Activated T-helper 17 cell treated with anti-CD3 and anti-CD28 coated beads, Interleukin-2, amount 50 U/mL, for 72 hours (primary cell): ENCODE results near the gene TPSAB1. TPM values are rescaled to one million over a fixed set of nuclear protein-coding genes. Genes with fewer than 3 reads are reported as not detected.
A peak's percentile ranks its signal among the peaks of the same experiment; 100 is the strongest.
"Not testable (repeated sequence)": the region's sequence is repeated elsewhere in the genome, so short reads cannot be mapped to it uniquely, and the experiment has no call there.

Experiments used
- ATAC-seq: fragments of 150-1000 bp; cut with Tn5 transposase; replicated peaks from 2 replicates; pipeline ENCODE4 v1.10.0; 2021; ENCODE audit warnings: mild to moderate bottlenecking, moderate library complexity
- H3K27ac Mint-ChIP-seq: one replicate; pipeline ENCODE4 v1.8.0; 2022; ENCODE audit warnings: mixed read lengths
- H3K27me3 Mint-ChIP-seq: one replicate; pipeline ENCODE4 v1.8.0; 2022; ENCODE audit warnings: mixed read lengths
- H3K36me3 Mint-ChIP-seq: one replicate; pipeline ENCODE4 v1.8.0; 2022; ENCODE audit warnings: low read depth, mild to moderate bottlenecking, mixed read lengths
- H3K4me1 Mint-ChIP-seq: one replicate; pipeline ENCODE4 v1.8.0; 2022; ENCODE audit warnings: mixed read lengths
- H3K4me3 Mint-ChIP-seq: one replicate; pipeline ENCODE4 v1.8.0; 2022; ENCODE audit warnings: mild to moderate bottlenecking, mixed read lengths
- H3K9me3 Mint-ChIP-seq: one replicate; pipeline ENCODE4 v1.8.0; 2022; ENCODE audit warnings: mixed read lengths
- total RNA-seq, 2 donors: library from RNA; stranded (reverse); gene quantifications; one replicate each; pipeline ENCODE4 v1.2.3, GENCODE V29; 2022

The TPSAB1 gene
- total RNA-seq, 2 donors from 2014 or later: 0.29 to 0.32 TPM

DNA sequence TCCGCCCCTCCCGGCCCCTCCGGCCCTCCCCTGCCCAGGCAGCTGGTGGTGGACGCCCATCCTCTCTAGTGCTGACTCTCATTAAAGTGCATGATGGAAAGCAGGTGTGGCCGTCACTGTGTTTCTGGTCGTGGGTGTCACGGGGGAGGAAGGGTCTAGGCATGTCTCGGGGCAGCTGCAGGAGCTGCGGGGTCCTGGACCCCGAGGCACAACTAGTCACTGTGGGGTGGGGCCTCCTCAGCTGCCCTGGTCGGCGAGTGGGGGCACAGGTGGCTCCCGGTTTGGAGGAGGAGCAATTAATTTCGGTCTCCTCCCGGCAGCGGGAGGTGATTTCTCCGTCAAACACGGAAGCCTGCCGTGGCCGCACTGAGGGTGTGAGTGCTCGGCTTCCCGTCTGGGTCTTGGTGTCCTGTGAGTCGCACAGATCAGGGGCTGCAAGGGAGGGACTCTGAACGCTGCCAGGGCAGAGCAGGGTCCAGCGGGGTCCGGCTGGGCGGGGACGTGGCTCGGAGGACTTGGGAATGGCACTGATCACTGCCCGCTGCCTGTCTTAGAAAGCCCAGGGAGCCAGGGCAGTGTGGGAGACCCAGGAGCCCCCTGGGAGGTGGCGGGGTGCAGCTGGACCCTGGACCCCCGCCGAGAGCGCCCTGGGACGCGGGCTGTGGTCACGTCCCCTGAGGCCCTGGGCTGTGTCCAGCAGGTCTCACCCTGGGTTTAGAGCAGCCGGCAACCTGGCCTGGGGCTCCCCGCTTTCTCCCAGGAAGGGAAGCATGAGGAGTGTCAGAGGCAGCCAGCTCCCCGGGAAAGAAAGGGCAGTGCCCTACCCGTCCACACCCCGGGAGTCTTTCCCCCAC lies 18.6 kb downstream of the TPSAB1 start:
- H3K27ac Mint-ChIP-seq: no peak overlapping the region
- H3K4me3 Mint-ChIP-seq: peak overlapping the region; percentile 51
- H3K36me3 Mint-ChIP-seq: no peaks in the 10 kb centered on the region
- peaks cover 14% of the 10 kb centered on the region for H3K27me3 Mint-ChIP-seq
- peaks cover under 1% of the 10 kb centered on the region for H3K9me3 Mint-ChIP-seq
- no peak for ATAC-seq
- H3K4me1 Mint-ChIP-seq: no peaks in the 10 kb centered on the region

DNA sequence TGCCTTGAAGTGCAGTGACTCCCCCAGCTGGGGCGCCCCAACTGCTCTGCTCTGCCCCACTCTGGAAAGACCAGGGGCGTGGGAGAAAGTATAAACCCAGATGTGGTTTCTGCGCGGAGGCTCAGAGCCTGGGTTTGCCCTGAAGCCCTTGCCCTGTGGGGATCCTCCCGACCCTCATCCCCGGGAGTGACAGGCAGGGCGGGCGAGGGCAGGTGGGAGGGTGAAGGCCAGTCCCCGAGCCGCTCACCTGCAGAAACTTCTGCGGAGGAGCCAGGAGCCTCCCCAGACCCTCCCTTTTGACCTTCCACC lies 19.2 kb downstream of the TPSAB1 start:
- H3K9me3 Mint-ChIP-seq: peaks cover 6% of the 10 kb centered on the region
- ATAC-seq: no peak
- H3K27ac Mint-ChIP-seq: no peak overlapping the region
- peaks cover 14% of the 10 kb centered on the region for H3K27me3 Mint-ChIP-seq
- no peaks in the 10 kb centered on the region for H3K36me3 Mint-ChIP-seq
- peaks cover 4% of the 10 kb centered on the region for H3K4me1 Mint-ChIP-seq
- H3K4me3 Mint-ChIP-seq: no peak overlapping the region

DNA sequence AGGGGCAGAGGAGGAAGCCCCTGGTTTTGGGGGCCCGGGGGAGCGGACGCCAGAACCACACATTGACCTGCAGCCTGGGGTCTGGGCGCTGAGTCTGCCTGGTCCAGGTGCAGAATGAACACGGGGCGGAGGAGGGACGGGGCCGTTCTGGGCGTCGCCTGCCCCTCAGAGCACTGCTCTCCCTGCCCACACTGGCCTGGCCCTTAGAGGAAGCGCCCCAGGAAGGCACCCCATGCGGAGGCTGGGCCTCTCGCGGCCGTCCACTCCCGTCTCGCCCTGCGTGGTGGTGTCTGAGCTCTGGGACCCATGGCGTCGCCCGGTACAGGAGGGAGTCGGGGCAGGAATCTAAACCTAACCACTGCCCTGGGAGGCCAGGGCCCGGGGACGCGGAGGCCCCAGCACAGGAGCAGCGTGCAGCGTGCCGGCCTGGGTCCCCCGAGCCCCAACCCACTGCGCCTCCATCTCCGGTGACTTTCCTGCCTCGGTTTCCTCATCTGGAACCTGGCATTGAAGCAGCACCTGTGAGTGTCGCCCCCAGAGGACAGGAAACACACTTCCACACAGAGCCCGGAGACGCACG lies 19.7 kb downstream of the TPSAB1 start:
- H3K9me3 Mint-ChIP-seq: peaks cover 7% of the 10 kb centered on the region
- H3K4me3 Mint-ChIP-seq: peak overlapping the region; percentile 45
- H3K27me3 Mint-ChIP-seq: peaks cover 14% of the 10 kb centered on the region
- ATAC-seq: no peak
- peaks cover 4% of the 10 kb centered on the region for H3K4me1 Mint-ChIP-seq
- H3K27ac Mint-ChIP-seq: no peak overlapping the region
- H3K36me3 Mint-ChIP-seq: no peaks in the 10 kb centered on the region

DNA sequence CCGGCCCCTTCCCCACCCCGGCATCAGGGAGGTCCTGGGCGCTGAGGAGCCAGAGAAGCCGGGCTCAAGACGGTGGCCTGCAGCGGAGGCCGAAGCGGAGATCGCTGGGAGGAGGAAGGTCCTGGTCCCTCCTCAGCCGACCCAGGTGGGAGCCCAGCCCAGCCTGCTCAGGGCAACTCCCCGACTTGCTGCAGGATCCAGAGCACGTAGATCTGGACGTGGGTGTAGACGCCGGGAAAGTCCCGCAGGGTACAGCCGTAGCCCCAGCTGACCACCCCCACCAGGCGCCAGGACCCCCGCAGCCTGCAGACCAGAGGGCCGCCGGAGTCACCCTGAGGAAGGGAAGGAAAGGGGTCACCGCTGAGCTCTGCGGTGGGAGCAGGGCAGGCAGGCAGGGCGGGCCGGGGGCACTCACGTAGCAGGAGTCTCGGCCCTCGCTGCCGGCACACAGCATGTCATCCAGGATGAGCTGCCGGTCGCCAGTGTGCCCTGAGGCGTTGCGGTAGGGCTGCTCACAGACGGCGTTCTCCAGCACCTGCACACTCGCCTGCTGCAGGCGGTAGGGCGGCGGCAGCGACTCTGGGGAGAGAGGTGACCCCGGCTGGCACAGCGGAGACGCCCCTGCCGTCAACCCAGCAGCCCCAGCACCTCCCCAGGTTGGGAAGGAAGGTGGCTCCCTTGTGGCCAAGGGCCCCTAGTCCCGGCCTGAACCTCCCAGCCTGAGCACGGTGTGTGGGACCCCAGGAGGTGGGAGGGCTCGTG lies 20.8 kb downstream of the TPSAB1 start:
- Mint-ChIP-seq H3K4me3 (peak overlapping the region; percentile 45), H3K27ac (no peak overlapping the region), H3K36me3 (no peaks in the 10 kb centered on the region), H3K4me1 (peaks cover 4% of the 10 kb centered on the region), H3K27me3 (peaks cover 14% of the 10 kb centered on the region), H3K9me3 (peaks cover 7% of the 10 kb centered on the region)
- ATAC-seq: peak; percentile 80

DNA sequence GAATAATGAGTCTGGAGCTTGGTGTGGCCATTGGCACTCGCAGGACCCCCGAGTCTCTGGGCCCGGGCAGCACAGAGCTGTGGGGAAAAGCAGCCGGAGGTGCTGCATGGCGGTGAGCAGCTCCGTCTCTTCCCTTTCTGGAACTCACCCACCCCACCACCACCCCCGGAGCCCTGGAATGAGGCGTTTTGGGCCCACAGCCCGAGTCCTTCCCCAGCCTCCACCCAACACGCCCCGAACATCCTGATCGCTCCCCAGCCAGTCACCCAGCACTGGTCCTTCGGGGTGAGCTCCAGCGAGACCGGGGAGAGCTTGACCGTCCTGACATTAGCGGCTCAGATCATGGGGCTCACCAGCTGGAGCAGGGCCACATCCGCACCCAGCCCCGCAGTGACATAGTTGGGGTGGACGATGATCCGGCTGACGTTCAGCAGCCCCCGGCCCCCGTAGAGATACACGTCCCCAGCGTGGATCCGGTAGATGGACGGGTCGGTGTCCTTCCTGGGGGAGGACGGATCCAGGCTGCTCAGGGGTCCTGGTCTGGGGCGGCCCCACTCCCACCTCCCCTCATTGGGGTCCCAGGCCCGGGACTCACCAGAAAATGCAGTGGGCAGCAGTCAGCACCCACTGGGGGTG lies 21.8 kb downstream of the TPSAB1 start:
- Mint-ChIP-seq H3K27me3 (peaks cover 14% of the 10 kb centered on the region), H3K9me3 (peaks cover 7% of the 10 kb centered on the region)

DNA sequence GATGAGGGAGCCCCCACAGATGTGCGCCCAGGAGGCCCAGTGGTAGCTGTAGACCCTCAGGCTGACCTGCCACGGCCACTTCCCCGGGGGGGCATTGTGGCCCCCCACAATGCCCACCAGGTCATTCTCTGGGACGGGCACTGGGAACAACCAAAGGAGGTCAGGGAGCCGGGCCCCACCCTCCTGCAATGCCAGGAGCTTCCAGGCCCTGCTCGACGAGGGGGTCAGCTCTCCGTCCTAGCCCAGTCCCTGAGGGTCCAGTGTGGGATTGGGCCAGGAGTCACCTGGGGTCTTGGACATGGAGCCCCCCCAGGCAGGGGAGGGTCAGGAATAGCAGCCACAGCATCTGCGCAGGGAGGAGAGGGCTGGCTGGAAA lies 22.3 kb downstream of the TPSAB1 start:
- no peak overlapping the region for H3K4me3 Mint-ChIP-seq
- peaks cover 7% of the 10 kb centered on the region for H3K9me3 Mint-ChIP-seq
- H3K4me1 Mint-ChIP-seq: peaks cover 4% of the 10 kb centered on the region
- H3K36me3 Mint-ChIP-seq: no peaks in the 10 kb centered on the region
- no peak overlapping the region for H3K27ac Mint-ChIP-seq
- H3K27me3 Mint-ChIP-seq: peaks cover 14% of the 10 kb centered on the region
- no peak for ATAC-seq

More for the DNA sequence above, 21.8 kb downstream of the TPSAB1 start:
- H3K36me3 Mint-ChIP-seq: no peaks in the 10 kb centered on the region
- no peak overlapping the region for H3K27ac Mint-ChIP-seq
- ATAC-seq: no peak
- H3K4me3 Mint-ChIP-seq: no peak overlapping the region
- peaks cover 4% of the 10 kb centered on the region for H3K4me1 Mint-ChIP-seq

DNA sequence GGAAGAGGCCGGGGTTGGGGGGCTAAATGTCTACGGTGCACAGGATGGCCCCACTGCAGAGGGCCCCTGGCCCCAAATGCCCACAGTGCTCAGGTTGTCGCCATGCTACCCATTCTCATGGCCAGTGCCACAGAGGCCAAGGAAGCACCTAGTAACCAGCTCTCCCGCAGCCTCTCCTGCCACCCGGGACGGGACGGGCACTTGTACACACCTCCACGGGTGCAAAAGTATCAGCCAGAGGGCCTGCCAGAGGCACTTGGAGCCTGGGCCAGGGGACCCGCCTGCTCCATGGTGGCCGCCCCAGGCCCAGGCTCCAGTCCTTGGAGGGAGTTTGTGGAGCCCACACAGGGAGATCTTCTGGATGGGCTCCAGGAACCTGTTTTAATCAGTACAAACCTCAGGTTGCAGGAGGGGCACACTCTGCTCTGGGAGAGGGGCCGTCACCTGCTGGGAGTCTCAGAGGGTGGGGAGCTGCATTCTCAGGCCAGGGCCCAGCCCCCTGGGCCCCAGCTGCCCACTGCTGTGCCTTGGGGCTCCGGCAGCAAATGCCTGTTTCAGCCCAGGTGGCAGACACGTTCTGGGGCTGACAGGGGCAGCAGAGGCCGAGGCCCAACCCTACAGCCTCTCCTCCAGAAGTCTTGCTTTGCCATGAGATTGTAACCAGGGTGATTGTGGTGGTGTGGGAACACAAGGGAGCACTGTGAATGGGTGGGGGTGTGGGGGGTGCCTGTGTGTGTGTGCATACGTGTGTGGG lies 23.3 kb downstream of the TPSAB1 start:
- no peak overlapping the region for H3K4me3 Mint-ChIP-seq
- ATAC-seq: no peak
- H3K36me3 Mint-ChIP-seq: no peaks in the 10 kb centered on the region
- H3K27me3 Mint-ChIP-seq: peaks cover 14% of the 10 kb centered on the region
- H3K9me3 Mint-ChIP-seq: peaks cover 7% of the 10 kb centered on the region
- peaks cover 4% of the 10 kb centered on the region for H3K4me1 Mint-ChIP-seq
- H3K27ac Mint-ChIP-seq: no peak overlapping the region

DNA sequence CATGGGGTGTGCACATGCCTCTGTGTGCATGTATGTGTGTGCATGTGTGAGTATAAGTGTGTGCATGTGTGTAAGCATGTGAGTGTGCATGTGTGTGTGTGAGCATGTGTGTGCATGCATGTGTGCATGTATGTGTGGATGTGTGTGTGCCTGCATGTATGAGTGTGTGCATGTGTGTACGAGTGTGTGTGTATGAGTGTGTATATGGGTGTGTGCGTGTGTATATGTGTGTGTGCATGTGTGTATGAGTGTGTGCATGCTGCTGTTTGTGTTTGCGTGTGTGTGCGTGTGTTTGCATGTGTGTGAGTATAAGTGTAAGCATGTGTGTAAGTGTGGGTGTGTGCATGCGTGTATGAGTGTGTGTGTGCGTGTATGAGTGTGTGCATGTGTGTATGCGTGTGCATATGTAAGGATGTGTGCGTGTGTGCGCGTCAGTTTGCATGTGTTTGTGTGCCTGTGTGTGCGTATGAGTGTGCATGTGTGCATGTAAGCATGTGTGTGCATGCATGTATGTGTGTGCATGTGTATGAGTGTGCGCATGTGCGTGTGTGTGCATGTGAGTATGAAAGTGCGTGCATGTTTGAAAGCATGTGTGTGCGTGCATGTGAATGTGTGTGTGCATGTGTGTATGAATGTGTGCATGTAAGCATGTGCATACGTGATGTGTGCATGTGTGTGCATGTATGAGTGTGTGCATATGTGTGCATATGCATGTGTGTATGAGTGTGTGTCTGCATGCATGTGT lies 24.0 kb downstream of the TPSAB1 start:
- Mint-ChIP-seq H3K27ac (no peak overlapping the region), H3K4me1 (peaks cover 4% of the 10 kb centered on the region), H3K36me3 (no peaks in the 10 kb centered on the region), H3K4me3 (no peak overlapping the region), H3K27me3 (peaks cover 10% of the 10 kb centered on the region), H3K9me3 (peaks cover 7% of the 10 kb centered on the region)
- ATAC-seq: no peak

DNA sequence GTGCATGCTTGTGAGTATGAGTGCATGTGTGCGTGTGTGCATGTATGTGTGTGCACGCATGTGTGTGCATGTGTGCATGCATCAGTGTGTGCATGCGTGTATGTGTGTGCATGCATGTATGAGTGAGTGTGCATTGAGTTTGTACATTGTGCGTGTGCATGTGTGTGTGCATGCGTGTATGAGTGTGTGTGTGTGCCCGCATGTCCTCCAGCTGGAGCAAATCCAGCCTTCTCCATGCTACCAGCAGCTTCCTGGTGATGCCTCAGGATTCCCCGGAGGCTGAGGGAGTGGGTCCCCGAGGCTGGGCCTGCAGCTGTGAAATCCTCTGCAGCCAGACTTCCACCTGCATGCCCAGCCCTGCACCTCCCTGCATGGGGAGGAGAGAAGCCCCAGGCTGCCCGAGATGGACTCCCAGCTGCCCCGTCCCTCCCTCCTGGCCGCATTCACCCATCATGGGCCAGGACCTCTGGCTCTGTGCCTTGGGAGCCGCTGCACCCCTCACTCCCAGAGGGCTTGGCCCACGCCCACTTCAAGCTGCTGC lies 24.7 kb downstream of the TPSAB1 start:
- Mint-ChIP-seq H3K36me3 (no peaks in the 10 kb centered on the region), H3K4me1 (peaks cover 4% of the 10 kb centered on the region), H3K27ac (no peak overlapping the region), H3K27me3 (peaks cover 7% of the 10 kb centered on the region), H3K4me3 (no peak overlapping the region), H3K9me3 (peaks cover 7% of the 10 kb centered on the region)
- no peak for ATAC-seq

DNA sequence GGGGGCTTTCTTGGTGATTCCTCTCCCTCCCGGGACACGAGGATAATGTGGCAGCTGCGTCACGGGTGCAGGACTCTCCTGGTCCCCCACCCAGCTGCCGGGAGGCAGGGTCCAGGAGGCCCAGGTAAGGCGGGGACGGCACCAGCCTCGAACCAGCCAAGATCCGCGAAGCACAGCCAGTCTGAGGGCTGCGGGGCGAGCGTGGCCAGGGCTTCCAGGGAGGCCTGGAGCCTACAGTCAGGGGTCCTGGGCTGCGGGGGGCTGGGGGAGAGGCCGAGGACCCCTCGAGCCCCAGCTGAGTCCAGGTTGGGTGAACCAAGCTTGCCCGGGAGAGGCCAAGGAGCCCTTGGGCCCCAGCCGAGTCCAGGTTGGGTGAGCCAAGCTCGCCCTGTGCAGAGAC lies 25.3 kb downstream of the TPSAB1 start:
- H3K4me3 Mint-ChIP-seq: no peak overlapping the region
- peaks cover 7% of the 10 kb centered on the region for H3K9me3 Mint-ChIP-seq
- ATAC-seq: no peak
- H3K4me1 Mint-ChIP-seq: peaks cover 4% of the 10 kb centered on the region
- H3K36me3 Mint-ChIP-seq: no peaks in the 10 kb centered on the region
- peaks cover under 1% of the 10 kb centered on the region for H3K27me3 Mint-ChIP-seq
- H3K27ac Mint-ChIP-seq: no peak overlapping the region

DNA sequence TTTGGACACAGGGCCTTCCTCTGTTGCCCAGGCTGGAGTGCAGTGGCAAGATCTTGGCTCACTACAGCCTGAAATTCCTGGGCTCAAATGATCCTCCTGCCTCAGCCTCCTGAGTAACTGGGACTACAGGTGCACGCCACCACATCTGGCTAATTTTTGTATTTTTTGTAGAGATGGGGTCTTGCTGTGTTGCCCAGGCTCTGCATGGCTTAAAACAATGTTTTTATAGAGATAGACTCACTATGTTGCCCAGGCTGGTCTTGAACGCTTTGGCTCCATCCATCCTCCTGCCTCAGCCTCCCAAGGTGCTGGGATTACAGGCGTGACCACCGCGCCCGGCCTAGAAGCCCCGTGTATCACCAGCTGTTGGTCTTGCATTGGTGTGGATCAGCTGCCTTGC lies 28.9 kb downstream of the TPSAB1 start:
- H3K27ac Mint-ChIP-seq, H3K36me3 Mint-ChIP-seq, H3K4me1 Mint-ChIP-seq, H3K27me3 Mint-ChIP-seq, H3K4me3 Mint-ChIP-seq, H3K9me3 Mint-ChIP-seq, ATAC-seq: not testable (repeated sequence)

DNA sequence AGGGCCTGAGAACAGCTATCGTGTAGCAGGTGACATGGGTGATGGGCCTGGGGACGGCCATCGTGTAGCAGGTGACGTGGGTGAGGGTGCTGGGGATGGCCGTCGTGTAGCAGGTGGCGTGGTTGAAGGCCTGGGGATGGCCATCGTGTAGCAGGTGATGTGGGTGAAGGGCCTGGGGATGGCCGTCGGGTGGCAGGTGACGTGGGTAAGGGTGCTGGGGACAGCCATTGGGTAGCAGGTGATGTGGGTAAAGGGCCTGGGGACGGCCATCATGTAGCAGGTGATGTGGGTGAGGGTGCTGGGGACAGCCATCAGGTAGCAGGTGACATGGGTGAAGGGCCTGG lies 30.8 kb downstream of the TPSAB1 start:
- Mint-ChIP-seq H3K9me3 (no peaks in the 10 kb centered on the region), H3K4me1 (no peaks in the 10 kb centered on the region), H3K4me3 (no peak overlapping the region), H3K27ac (no peak overlapping the region), H3K36me3 (no peaks in the 10 kb centered on the region), H3K27me3 (peaks cover 17% of the 10 kb centered on the region)
- no peak for ATAC-seq

DNA sequence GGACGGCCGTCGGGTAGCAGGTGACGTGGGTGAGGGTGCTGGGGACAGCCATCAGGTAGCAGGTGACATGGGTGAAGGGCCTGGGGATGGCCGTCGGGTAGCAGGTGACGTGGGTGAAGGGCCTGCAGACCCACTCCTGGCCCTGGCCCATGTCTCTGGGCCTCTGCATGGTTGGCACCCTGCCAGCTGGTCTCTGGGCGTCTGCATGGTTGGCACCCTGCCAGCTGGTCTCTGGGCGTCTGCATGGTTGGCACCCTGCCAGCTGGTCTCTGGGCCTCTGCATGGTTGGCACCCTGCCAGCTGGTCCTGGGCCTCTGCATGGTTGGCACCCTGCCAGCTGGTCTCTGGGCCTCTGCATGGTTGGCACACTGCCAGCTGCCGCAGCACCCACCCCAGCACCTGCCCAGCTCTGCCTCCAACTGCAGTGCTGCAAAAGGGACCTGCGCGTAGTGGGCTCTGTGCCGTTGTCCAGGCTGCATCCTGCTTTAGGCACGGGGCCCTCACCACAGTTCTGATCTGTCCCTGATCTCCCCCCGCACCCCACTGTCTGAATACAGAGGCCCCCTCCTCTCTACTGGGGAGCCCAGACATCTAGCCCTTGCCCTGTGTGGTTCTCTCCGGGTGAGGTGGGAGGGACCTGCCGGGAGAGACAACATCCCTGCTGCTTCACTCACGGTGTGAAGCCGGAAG lies 31.4 kb downstream of the TPSAB1 start:
- not testable (repeated sequence) for H3K4me3 Mint-ChIP-seq, ATAC-seq, H3K27ac Mint-ChIP-seq, H3K36me3 Mint-ChIP-seq, H3K9me3 Mint-ChIP-seq, H3K4me1 Mint-ChIP-seq
- H3K27me3 Mint-ChIP-seq: peaks cover 17% of the 10 kb centered on the region
